Epithelial cell of esophagus (primary cell): ENCODE data around the gene ARMH4.

Experiments used
- DNase-seq: peaks from one replicate; pipeline ENCODE4 v3.0.0; 2010; ENCODE audit warnings: low read depth
- H3K4me3 ChIP-seq: 2 replicates; pipeline ENCODE4 v1.5.1; 2011; ENCODE audit warnings: mild to moderate bottlenecking, low read length, control low read depth
- TF ChIP-seq, protein P1 (sequence below): IDR thresholded peaks from 2 replicates; pipeline ENCODE4 v1.5.1; 2011; ENCODE audit warnings: low read depth, mild to moderate bottlenecking, low read length, control low read depth, inconsistent platforms; ENCODE audit not compliant: insufficient read depth; ENCODE audit errors: missing control alignments

The ARMH4 gene, protein sequence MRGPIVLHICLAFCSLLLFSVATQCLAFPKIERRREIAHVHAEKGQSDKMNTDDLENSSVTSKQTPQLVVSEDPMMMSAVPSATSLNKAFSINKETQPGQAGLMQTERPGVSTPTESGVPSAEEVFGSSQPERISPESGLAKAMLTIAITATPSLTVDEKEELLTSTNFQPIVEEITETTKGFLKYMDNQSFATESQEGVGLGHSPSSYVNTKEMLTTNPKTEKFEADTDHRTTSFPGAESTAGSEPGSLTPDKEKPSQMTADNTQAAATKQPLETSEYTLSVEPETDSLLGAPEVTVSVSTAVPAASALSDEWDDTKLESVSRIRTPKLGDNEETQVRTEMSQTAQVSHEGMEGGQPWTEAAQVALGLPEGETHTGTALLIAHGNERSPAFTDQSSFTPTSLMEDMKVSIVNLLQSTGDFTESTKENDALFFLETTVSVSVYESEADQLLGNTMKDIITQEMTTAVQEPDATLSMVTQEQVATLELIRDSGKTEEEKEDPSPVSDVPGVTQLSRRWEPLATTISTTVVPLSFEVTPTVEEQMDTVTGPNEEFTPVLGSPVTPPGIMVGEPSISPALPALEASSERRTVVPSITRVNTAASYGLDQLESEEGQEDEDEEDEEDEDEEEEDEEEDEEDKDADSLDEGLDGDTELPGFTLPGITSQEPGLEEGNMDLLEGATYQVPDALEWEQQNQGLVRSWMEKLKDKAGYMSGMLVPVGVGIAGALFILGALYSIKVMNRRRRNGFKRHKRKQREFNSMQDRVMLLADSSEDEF

DNA sequence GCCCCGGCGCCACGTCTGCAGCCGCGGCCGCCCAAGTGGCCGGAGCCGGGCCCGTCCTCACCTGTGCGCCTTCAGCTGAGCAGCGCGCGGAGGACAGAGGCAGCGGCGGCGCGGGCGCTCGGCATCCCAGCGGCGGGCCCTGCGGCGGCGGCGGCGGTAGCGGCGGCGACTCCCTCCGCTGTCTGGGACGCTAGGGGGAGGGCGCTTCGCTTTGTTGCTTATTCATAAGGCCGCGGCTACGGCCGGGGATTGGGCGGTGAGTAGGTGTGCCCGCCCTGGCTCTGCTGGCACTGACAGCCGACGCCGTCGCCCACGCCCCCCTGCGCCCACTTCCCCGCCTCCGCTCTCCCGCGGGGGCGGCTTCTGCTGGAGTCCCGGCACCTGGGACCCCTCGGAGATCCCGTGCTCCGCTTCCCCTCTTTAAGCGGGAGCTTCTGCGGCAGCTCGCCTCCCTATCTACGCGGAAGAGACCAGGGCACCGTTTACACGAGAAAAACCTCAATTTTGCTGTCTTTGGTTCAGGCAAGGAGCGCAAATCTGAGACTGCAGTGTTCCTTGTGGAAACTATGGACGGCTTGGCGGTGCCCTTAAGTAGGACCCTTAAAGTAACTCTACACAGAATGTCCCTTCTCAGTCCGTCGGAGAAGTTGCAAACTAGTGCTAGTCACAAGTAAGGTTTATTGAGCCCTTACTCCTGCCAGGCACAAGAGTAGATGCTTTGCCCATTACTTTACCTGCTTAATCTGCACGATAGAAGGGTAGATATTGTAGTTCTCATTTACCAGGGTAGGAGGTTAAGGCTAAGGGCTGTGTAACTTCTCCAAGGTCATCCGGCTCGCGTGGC lies at the start of gene ARMH4:
TSS of gene ARMH4 (minus strand) at position 200 of the 844 bp plus-strand sequence. CDS start 12,855 bp downstream, outside the sequence.
- peak; percentile 86 for DNase-seq
- TF ChIP-seq, protein P1, sequence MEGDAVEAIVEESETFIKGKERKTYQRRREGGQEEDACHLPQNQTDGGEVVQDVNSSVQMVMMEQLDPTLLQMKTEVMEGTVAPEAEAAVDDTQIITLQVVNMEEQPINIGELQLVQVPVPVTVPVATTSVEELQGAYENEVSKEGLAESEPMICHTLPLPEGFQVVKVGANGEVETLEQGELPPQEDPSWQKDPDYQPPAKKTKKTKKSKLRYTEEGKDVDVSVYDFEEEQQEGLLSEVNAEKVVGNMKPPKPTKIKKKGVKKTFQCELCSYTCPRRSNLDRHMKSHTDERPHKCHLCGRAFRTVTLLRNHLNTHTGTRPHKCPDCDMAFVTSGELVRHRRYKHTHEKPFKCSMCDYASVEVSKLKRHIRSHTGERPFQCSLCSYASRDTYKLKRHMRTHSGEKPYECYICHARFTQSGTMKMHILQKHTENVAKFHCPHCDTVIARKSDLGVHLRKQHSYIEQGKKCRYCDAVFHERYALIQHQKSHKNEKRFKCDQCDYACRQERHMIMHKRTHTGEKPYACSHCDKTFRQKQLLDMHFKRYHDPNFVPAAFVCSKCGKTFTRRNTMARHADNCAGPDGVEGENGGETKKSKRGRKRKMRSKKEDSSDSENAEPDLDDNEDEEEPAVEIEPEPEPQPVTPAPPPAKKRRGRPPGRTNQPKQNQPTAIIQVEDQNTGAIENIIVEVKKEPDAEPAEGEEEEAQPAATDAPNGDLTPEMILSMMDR: no peak

DNA sequence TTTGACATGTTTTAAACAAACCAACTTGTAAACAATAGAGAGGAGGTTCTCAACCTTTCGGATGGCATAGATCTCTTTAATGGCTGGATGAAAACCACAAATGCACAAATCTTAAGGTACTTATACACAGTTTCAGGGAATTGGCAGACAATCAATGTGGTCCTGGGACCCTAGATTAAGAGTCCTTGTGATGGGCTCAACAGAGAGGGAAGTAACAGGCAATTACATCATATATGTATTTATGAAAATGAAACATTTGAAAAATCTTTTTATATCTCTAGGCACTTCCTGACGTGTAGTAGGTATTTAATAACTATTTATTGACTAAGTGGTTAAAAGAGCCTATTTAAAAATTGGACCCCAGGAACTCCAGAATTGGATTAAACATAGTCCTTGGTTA lies 48.8 kb upstream of the ARMH4 start:
- no peak for DNase-seq
- TF ChIP-seq, protein P1: no peak
- peak overlapping the region; percentile 86 for H3K4me3 ChIP-seq

More for the DNA sequence above, at the start of gene ARMH4:
- peak within 1 kb of the TSS; percentile 53 for H3K4me3 ChIP-seq

DNA sequence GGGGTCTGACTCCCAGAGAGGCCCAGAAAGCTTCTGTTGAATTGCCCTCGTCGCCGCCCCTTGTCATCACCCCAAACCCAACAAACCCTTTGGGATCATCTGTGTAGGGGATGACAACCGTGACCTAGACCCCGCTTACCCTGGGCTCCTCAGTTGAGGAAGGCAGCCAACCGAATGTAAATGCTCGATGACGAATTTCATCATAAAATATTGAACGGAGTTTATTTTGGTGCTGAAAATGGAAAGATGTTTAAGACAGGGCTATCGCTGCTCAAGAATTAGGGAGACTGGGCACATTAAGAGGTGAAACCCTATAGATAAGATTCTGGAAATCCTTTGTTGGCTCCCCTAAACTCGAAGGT lies 48.4 kb upstream of the ARMH4 start:
- TF ChIP-seq, protein P1: no peak
- H3K4me3 ChIP-seq: peak overlapping the region; percentile 86
- DNase-seq: no peak

DNA sequence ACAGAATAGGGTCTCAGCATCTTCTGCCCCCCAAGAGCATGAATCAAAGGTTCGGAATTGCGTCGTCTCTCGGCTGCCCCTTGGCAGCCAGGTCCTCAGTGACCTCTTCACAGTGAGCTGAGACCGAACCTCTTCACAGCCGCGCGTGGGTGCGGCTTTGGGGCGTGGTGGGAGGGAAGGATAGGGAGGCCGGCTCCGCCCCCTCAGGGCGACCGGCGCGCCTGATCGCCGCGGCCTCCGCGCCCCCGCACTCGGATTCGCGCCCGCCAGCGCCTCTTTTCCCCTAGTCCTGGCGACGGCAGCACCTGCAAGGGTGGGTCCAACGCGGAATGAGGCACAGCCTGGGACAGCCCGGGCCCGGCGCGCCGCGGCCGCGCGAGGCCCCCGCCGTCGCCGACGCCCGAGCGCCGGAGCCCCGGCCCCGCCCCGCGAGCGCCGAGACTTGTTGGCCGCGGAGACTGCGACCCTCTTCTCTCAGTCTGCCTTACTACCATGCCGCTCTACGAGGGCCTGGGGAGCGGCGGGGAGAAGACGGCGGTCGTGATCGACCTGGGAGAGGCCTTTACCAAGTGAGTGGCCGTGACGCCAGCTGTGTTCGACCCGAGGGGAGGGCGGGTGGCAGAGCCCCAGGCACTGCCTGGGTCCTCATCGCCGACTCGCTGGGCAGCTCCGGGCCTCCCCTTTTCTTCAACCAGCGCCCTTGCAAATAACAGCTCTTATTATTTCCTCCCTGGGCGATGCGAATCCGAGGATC lies 47.9 kb upstream of the ARMH4 start, which contains the start of gene ACTR10:
TSS of gene ACTR10 (plus strand) at position 424 of the 754 bp plus-strand sequence. CDS start at position 493, 69 bp downstream.
- peak within 1 kb of the TSS; percentile 86 for H3K4me3 ChIP-seq
- TF ChIP-seq, protein P1: no peak
- DNase-seq: peak; percentile 82

DNA sequence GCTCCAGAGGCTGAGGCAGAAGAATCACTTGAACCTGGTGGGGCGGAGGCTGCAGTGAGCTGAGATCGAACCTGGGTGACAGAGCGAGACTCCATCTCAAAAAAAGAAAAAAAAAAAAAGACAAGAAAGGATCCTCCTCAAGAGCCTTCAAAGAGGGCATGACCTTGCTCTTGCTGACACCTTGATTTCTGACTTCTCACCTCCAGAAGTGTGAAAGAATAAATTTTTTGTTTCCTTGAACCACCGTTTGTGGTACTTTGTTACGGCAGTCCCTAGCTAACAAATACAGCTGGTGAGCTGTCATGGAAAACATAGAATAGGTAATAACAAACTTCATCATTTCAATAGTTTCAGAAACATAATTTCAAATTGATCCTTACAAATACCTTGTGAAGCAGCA lies 46.1 kb upstream of the ARMH4 start:
- TF ChIP-seq, protein P1: no peak
- H3K4me3 ChIP-seq: no peak overlapping the region
- DNase-seq: no peak

DNA sequence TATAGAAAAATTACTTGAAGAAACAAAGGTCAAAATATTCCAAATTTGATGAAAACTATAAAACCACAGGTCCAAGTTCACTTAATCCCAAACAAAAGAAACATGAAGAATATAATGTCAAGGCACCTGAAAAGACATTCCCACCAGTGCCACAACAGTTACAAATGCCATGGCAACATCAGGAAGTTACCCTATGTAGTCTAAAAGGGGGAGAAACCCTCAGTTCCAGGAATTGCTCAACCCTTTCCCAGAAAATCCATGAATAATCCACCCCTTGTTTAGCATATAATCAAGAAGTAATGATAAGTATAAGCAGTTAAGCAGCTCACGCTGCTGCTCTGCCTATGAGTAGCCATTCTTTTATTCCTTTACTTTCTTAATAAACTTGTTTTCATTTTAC lies 44.2 kb upstream of the ARMH4 start:
- TF ChIP-seq, protein P1: no peak

More for the DNA sequence above, 44.2 kb upstream of the ARMH4 start:
- no peak for DNase-seq
- H3K4me3 ChIP-seq: no peak overlapping the region
